PC-9 (cell line): Measurements from ENCODE around the gene TSPEAR. TPM values are rescaled to one million over a fixed set of nuclear protein-coding genes. Genes with fewer than 3 reads are reported as not detected.

Experiments used
- BruUV-seq: library from RNA; stranded (reverse); fragments of 400-500 nt; replicated peaks from 2 replicates; lab custom pipeline; 2021; lab: Mats Ljungman, UMichigan
- CTCF ChIA-PET: fragments of 300-600 bp; sonication (Branson Sonifier 250); formaldehyde crosslinking; loops from one replicate; lab custom pipeline; 2022; ENCODE audit warnings: antibody characterized with exemption; lab: Charles Lee
- POLR2A ChIA-PET: fragments of 300-600 bp; sonication (Branson Sonifier 250); formaldehyde crosslinking; loops from one replicate; lab custom pipeline; 2022; ENCODE audit warnings: antibody characterized with exemption; ENCODE audit not compliant: unreplicated experiment; lab: Charles Lee
- DNase-seq, 2 experiments: peaks; one replicate each; pipeline versions ENCODE4 v3.0.0 to v3.0.0-alpha.2; 2015 to 2022; ENCODE audit warnings: mixed read lengths in 1 of 2
- H2AFZ ChIP-seq: fragments of 200-600 bp; sonication (generic); 2 replicates; pipeline ENCODE4 v1.8.1; 2017; ENCODE audit warnings: antibody characterized with exemption
- H3F3A ChIP-seq: fragments of 200-600 bp; sonication (generic); 2 replicates; pipeline ENCODE4 v1.8.1; 2017; ENCODE audit warnings: antibody characterized with exemption, mild to moderate bottlenecking, low read depth; ENCODE audit not compliant: insufficient read depth
- H3K27ac ChIP-seq: fragments of 200-600 bp; sonication (generic); 2 replicates; pipeline ENCODE4 v1.6.1; 2016; ENCODE audit warnings: mixed run types
- H3K27me3 ChIP-seq: fragments of 200-600 bp; sonication (generic); 2 replicates; pipeline ENCODE4 v1.6.1; 2016; ENCODE audit warnings: low read depth, mixed run types; ENCODE audit not compliant: insufficient read depth
- H3K36me3 ChIP-seq: fragments of 200-600 bp; sonication (generic); 2 replicates; pipeline ENCODE4 v1.6.1; 2016; ENCODE audit warnings: low read depth, mixed run types
- H3K4me1 ChIP-seq: fragments of 200-600 bp; sonication (generic); replicated peaks from 2 replicates; pipeline ENCODE4 v1.6.1; 2016; ENCODE audit warnings: mixed run types; ENCODE audit not compliant: insufficient read depth
- H3K4me2 ChIP-seq: fragments of 200-600 bp; sonication (generic); 2 replicates; pipeline ENCODE4 v1.6.1; 2017; ENCODE audit warnings: mixed run types
- H3K4me3 ChIP-seq: fragments of 200-600 bp; sonication (generic); 2 replicates; pipeline ENCODE4 v1.6.1; 2016; ENCODE audit warnings: mixed run types
- H3K79me2 ChIP-seq: fragments of 200-600 bp; sonication (generic); 2 replicates; pipeline ENCODE4 v1.6.1; 2017; ENCODE audit warnings: low read depth, mixed run types
- H3K9me2 ChIP-seq: fragments of 200-600 bp; sonication (generic); 2 replicates; pipeline ENCODE4 v1.8.1; 2017; ENCODE audit warnings: mild to moderate bottlenecking; ENCODE audit not compliant: insufficient read depth
- H3K9me3 ChIP-seq: fragments of 200-600 bp; sonication (generic); 2 replicates; pipeline ENCODE4 v1.8.1; 2016; ENCODE audit warnings: low read depth; ENCODE audit not compliant: insufficient read depth
- H4K20me1 ChIP-seq: fragments of 200-600 bp; sonication (generic); 2 replicates; pipeline ENCODE4 v1.8.1; 2017; ENCODE audit not compliant: insufficient read depth
- CTCF ChIP-seq: fragments of 200-600 bp; sonication (generic); conservative IDR thresholded peaks from 2 replicates; pipeline ENCODE4 v1.6.1; 2017; ENCODE audit warnings: mixed run types, antibody characterized with exemption, mild to moderate bottlenecking, moderate library complexity
- EZH2 ChIP-seq: fragments of 200-600 bp; sonication (generic); IDR thresholded peaks from 2 replicates; pipeline ENCODE4 v1.8.0; 2017; ENCODE audit warnings: antibody characterized with exemption, low read depth
- intact Hi-C: fragments of 100-400 bp; cut with micrococcal nuclease; formaldehyde crosslinking; loops from one replicate; pipeline ENCODE4 v1.10.0; 2022; ENCODE audit not compliant: unreplicated experiment
- total RNA-seq: library from RNA; stranded (reverse); gene quantifications from 2 replicates; pipeline ENCODE4 v1.2.3, GENCODE V29; 2021

Gene TSPEAR
- total RNA-seq, 1 experiment from 2014 or later, result not detected

DNA sequence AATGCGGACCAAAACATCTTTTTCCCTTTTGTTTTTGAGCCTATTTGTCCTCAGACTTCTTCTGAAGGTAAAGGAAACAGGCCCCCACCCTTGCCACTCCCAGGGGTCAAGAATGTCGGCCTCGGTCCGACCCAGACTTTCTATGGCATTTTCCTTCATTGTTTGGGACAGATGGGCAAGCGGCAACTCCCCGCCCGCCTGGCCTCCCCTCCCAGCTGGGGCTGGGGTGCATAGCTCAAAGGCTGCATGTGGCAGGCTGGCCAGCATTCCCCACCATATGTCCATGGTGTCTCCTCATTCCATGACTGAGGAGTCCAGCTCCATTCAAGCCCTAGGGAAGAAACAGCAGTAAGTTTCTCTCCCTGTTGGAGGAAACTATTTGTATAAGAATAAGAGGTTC, 29.4 kb upstream of the TSPEAR start:
- H2AFZ ChIP-seq, result no peak overlapping the region
- peaks cover 13% of the 10 kb centered on the region for H3K27me3 ChIP-seq
- peaks cover 10% of the 10 kb centered on the region; the same call in 1 of the 2 replicates for H3K4me1 ChIP-seq
- H4K20me1 ChIP-seq, result no peaks in the 10 kb centered on the region
- no peak overlapping the region for H3K4me3 ChIP-seq
- no peak for TF ChIP-seq EZH2
- no peak for TF ChIP-seq CTCF
- no peak for DNase-seq
- H3K9me3 ChIP-seq, result no peaks in the 10 kb centered on the region
- H3K4me2 ChIP-seq, result no peak overlapping the region
- H3K36me3 ChIP-seq, result no peaks in the 10 kb centered on the region
- no peaks in the 10 kb centered on the region for H3K9me2 ChIP-seq
- intact Hi-C loops, result no loop called here
- CTCF ChIA-PET, result interaction anchor here (0.5 kb wide), 1 partner anchor 191 kb away, joined by 9 read pairs; no protein-coding TSS in a partner anchor
- no peak overlapping the region for H3K27ac ChIP-seq
- no TSS peak for BruUV-seq
- POLR2A ChIA-PET, result no interaction called here
- H3F3A ChIP-seq, result no peaks in the 10 kb centered on the region
- no peaks in the 10 kb centered on the region for H3K79me2 ChIP-seq

GRCh38 chr21:44739316-44739715, 27.9 kb upstream of the TSPEAR start:
- no TSS peak for BruUV-seq
- H3K4me1 ChIP-seq, result peaks cover 10% of the 10 kb centered on the region; the same call in 1 of the 2 replicates
- no peaks in the 10 kb centered on the region for H3F3A ChIP-seq
- ChIA-PET POLR2A (no interaction called here), CTCF (no interaction called here)
- no peak for TF ChIP-seq CTCF
- TF ChIP-seq EZH2, result no peak
- no peak overlapping the region for H3K4me2 ChIP-seq
- intact Hi-C loops, result no loop called here
- H3K79me2 ChIP-seq, result no peaks in the 10 kb centered on the region
- H3K27ac ChIP-seq, result no peak overlapping the region
- no peaks in the 10 kb centered on the region for H4K20me1 ChIP-seq
- no peaks in the 10 kb centered on the region for H3K36me3 ChIP-seq
- peaks cover 13% of the 10 kb centered on the region for H3K27me3 ChIP-seq
- H3K9me3 ChIP-seq, result no peaks in the 10 kb centered on the region
- no peak for DNase-seq
- no peak overlapping the region for H2AFZ ChIP-seq
- no peak overlapping the region for H3K4me3 ChIP-seq
- no peaks in the 10 kb centered on the region for H3K9me2 ChIP-seq

DNA sequence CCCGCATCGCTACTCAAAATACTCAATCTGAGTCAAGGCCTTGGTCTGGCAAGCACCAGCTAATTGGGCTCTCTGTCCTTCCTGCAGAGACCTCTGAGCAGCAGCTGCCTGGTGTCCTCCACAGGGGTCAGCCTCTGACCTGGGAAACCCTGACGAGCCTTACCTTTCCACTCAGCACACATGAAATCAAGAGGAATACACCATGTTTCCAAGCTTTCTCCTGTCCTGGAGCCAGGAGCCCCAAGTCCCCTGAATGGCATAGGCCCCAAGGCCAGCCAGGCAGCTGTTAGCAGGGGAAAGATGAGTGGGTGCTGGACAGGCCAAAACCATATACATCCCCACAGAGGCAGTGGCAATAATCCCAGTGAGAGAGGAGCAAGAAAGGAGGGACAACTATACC, 27.2 kb upstream of the TSPEAR start:
- H3K27ac ChIP-seq, result no peak overlapping the region
- H3K4me2 ChIP-seq, result no peak overlapping the region
- BruUV-seq, result no TSS peak
- H4K20me1 ChIP-seq, result no peaks in the 10 kb centered on the region
- no peak overlapping the region for H2AFZ ChIP-seq
- H3F3A ChIP-seq, result no peaks in the 10 kb centered on the region
- intact Hi-C loops, result no loop called here
- TF ChIP-seq CTCF (no peak), EZH2 (no peak)
- H3K9me3 ChIP-seq, result no peaks in the 10 kb centered on the region
- POLR2A ChIA-PET, result no interaction called here
- peaks cover 13% of the 10 kb centered on the region for H3K27me3 ChIP-seq
- no peaks in the 10 kb centered on the region for H3K9me2 ChIP-seq
- CTCF ChIA-PET, result no interaction called here
- DNase-seq, result no peak
- no peaks in the 10 kb centered on the region for H3K36me3 ChIP-seq
- H3K79me2 ChIP-seq, result no peaks in the 10 kb centered on the region
- H3K4me3 ChIP-seq, result no peak overlapping the region
- peaks cover 10% of the 10 kb centered on the region; the same call in 1 of the 2 replicates for H3K4me1 ChIP-seq
